Esophagus muscularis mucosa (tissue), 4 donors: ENCODE results near the gene OGFOD3. TPM values are rescaled to one million over a fixed set of nuclear protein-coding genes. Genes with fewer than 3 reads are reported as not detected.

Source experiments
- DNase-seq: peaks from one replicate; pipeline ENCODE4 v3.0.0-alpha.2; 2017; ENCODE audit errors: extremely low spot score
- H3K27ac ChIP-seq, 4 donors: fragments of 200-600 bp; sonication (generic); replicated peaks in 1 of 4; 1 replicate in 3 of 4; 2 replicates in 1 of 4; pipeline ENCODE4 v1.5.1; 2016 to 2019; ENCODE audit warnings: mild to moderate bottlenecking in 1 of 4
- H3K27me3 ChIP-seq, 4 donors: fragments of 200-600 bp; sonication (generic); one replicate each; pipeline versions ENCODE4 v1.5.1 to v1.6.0; 2016 to 2019
- H3K36me3 ChIP-seq, 4 donors: fragments of 200-600 bp; sonication (generic); one replicate each; pipeline ENCODE4 v1.5.1; 2016 to 2019
- H3K4me1 ChIP-seq, 4 donors: fragments of 200-600 bp; sonication (generic); one replicate each; pipeline ENCODE4 v1.5.1; 2016 to 2019
- H3K4me3 ChIP-seq, 4 donors: fragments of 200-600 bp; sonication (generic); 1 replicate in 2 of 4; 2 replicates in 2 of 4; pipeline ENCODE4 v1.5.1; 2016 to 2019; ENCODE audit warnings: mild to moderate bottlenecking in 4 of 4, moderate library complexity in 1 of 4
- H3K9me3 ChIP-seq, 4 donors: fragments of 200-600 bp; sonication (generic); 1 replicate in 3 of 4; 2 replicates in 1 of 4; pipeline ENCODE4 v1.5.1; 2016 to 2019
- EP300 ChIP-seq: sonication (generic); formaldehyde crosslinking; IDR thresholded peaks from one replicate; pipeline ENCODE4 v1.6.1; 2017; ENCODE audit warnings: antibody characterized with exemption
- POLR2A ChIP-seq: fragments of 450-650 bp; IDR thresholded peaks from one replicate; pipeline ENCODE4 v1.6.1; 2017; ENCODE audit warnings: antibody characterized with exemption, moderate library complexity, mild to moderate bottlenecking, low read depth
- POLR2AphosphoS5 ChIP-seq, 2 donors: sonication (generic); formaldehyde crosslinking; IDR thresholded peaks; one replicate each; pipeline ENCODE4 v1.6.1; 2017; ENCODE audit warnings: antibody characterized with exemption in 2 of 2
- WGBS: methylation state at CpG from one replicate; pipeline ENCODE4 v1.1.5; 2018; 5-methylcytosine and 5-hydroxymethylcytosine counted together
- intact Hi-C: fragments of 100-400 bp; cut with DNase I; formaldehyde crosslinking; loops from one replicate; pipeline ENCODE4 v1.15.1; 2023
- total RNA-seq, 4 donors: library from RNA; depleted of rRNA; stranded (reverse); fragments of >200 nt; gene quantifications; one replicate each; pipeline versions ENCODE4 v1.1.0 to v1.2.1, GENCODE V29; 2016
- TF ChIP-seq, protein P1 (sequence below), 3 experiments: fragments of 200-600 bp in 2 of 3; fragments of 450-650 bp in 1 of 3; sonication (generic) in 2 of 3; IDR thresholded peaks; one replicate each; pipeline ENCODE4 v1.5.1; 2017 to 2019; ENCODE audit warnings: antibody characterized with exemption in 3 of 3, mild to moderate bottlenecking in 2 of 3, moderate library complexity in 1 of 3

The OGFOD3 gene
- total RNA-seq, 4 donors from 2014 or later = 21.6 to 35.3 (median 28.5) TPM

- Histone ChIP-seq H3K36me3 (peaks cover 24 to 87% (median 50%) of the 10 kb centered on the region in 4 donors), H3K4me3 (no peak overlapping the region), H3K9me3 (no peaks in the 10 kb centered on the region), H3K27me3 (no peaks in the 10 kb centered on the region), H3K4me1 (peaks cover 0 to 5% (median 0%) of the 10 kb centered on the region in 4 donors), H3K27ac (no peak overlapping the region)
- DNase-seq = no peak
- TF ChIP-seq POLR2AphosphoS5 (IDR thresholded peaks at IDR 0.05) (no peak), POLR2A (no peak), EP300 (no peak)
- TF ChIP-seq, protein P1, sequence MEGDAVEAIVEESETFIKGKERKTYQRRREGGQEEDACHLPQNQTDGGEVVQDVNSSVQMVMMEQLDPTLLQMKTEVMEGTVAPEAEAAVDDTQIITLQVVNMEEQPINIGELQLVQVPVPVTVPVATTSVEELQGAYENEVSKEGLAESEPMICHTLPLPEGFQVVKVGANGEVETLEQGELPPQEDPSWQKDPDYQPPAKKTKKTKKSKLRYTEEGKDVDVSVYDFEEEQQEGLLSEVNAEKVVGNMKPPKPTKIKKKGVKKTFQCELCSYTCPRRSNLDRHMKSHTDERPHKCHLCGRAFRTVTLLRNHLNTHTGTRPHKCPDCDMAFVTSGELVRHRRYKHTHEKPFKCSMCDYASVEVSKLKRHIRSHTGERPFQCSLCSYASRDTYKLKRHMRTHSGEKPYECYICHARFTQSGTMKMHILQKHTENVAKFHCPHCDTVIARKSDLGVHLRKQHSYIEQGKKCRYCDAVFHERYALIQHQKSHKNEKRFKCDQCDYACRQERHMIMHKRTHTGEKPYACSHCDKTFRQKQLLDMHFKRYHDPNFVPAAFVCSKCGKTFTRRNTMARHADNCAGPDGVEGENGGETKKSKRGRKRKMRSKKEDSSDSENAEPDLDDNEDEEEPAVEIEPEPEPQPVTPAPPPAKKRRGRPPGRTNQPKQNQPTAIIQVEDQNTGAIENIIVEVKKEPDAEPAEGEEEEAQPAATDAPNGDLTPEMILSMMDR (IDR thresholded peaks at IDR 0.05) = no peak
- intact Hi-C loops = no loop called here
- WGBS = 89% methylated on average over 9 of the region's 14 CpGs
These were observed 12.2 kb downstream of the OGFOD3 start for GRCh38 chr17:82406131-82406671.

DNA sequence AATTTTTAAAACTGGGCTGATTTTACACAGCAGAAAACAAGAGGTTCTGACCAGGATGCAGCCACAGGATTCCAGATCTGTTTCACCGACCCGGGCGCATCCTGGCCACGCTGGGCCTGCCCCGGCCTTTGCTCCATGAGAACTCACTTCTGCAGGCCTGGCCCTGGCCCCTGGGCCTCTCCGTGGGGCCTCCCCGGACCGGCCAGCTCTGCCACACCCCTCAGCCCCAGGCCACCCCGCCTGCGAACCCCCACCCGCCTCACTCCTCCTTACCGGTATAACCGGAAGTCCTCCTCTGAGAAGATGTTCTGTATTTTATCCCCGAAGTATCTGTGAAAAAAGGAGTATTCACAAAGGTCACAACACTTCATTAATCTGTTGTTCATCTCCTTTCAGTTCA, 13.3 kb downstream of the OGFOD3 start:
- H3K9me3 ChIP-seq = no peaks in the 10 kb centered on the region
- H3K36me3 ChIP-seq = peaks cover 24 to 94% (median 52%) of the 10 kb centered on the region in 4 donors
- H3K4me1 ChIP-seq = peaks cover 1 to 7% (median 5%) of the 10 kb centered on the region in 4 donors
- no peak for DNase-seq
- no peak overlapping the region for H3K4me3 ChIP-seq
- intact Hi-C loops = no loop called here
- TF ChIP-seq, protein P1 (IDR thresholded peaks at IDR 0.05) = no peak
- TF ChIP-seq POLR2AphosphoS5 (IDR thresholded peaks at IDR 0.05) (no peak), POLR2A (no peak), EP300 (no peak)
- no peak overlapping the region for H3K27ac ChIP-seq
- WGBS = 93% methylated on average over 14 of the region's 14 CpGs
- no peaks in the 10 kb centered on the region for H3K27me3 ChIP-seq

DNA sequence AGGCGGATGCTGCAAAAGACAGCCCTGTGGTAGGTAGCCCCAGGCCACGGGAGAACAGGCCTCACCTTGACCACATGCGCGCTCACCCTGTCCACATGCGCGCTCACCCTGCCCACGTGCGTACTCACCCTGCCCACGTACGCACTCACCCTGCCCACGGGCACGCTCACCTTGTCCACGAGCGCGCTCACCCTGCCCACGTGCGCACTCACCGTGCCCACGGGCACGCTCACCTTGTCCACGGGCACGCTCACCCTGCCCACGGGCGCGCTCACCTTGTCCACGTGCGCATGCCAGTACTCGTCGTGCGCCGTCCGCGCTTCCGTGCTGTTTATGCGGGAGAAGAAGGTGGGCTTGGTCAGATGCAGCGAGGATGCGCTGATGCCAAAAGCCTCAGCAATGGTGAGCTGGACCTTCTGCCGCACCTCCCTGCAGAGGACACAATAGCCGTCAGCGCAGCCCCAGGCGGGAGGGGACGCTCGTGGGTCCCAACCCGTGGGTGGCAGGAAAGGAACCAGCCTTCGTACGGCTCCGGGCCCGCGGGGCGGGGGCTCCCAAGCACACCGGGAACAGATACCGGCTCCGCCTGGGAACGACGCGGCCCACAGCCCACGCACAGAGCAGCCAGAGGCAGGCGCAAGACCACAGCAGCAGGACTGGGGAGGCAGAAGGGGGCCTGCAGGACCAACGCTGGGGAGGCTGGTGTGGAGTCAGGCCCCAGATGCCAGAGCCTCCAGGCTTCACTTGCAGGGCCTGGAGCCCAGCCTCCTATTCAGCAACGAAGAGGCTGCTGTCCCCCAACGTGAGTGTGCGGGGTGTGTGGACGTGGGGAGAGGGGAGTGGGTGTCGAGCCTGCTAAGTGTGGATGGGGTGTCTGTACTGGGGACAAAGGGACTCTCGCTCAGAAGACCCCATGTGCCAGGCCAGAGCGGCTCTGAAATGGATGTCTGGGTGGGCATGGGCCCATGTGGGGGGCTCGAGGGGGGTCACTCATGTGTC, 14.4 kb downstream of the OGFOD3 start:
- H3K36me3 ChIP-seq = peaks cover 24 to 94% (median 51%) of the 10 kb centered on the region in 4 donors
- WGBS = 94% methylated on average over 67 of the region's 67 CpGs
- TF ChIP-seq EP300 (no peak), POLR2A (no peak), POLR2AphosphoS5 (IDR thresholded peaks at IDR 0.05) (no peak)
- TF ChIP-seq, protein P1 (IDR thresholded peaks at IDR 0.05) = no peak
- intact Hi-C loops = no loop called here
- H3K4me1 ChIP-seq = peaks cover 10 to 17% (median 13%) of the 10 kb centered on the region in 4 donors
- no peak overlapping the region for H3K27ac ChIP-seq
- no peaks in the 10 kb centered on the region for H3K9me3 ChIP-seq
- no peaks in the 10 kb centered on the region for H3K27me3 ChIP-seq
- no peak overlapping the region for H3K4me3 ChIP-seq
- no peak for DNase-seq

DNA sequence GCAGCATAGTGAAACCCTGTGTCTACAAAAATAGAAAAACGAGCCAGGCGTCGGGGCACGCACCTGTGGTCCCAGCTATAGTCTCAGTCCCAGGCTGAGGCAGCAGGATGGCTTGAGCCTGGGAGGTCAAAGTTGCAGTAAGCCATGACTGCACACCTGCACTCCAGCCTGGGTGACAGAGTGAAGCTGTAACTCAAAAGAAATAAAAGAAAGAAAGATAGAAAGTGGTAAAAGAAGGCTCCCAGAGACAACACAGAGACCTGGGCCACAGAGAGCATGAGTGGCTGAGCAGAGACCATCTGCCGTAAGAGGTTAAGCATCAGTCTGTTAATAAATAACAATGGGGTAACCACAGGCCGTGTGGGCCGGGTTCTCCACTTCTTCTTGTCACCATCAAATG, 15.5 kb downstream of the OGFOD3 start:
- whole genome bisulfite sequencing = 86% methylated on average over 7 of the region's 7 CpGs
- TF ChIP-seq POLR2AphosphoS5 (IDR thresholded peaks at IDR 0.05) (no peak), EP300 (no peak), POLR2A (no peak)
- TF ChIP-seq, protein P1 (IDR thresholded peaks at IDR 0.05) = no peak
- Histone ChIP-seq H3K27me3 (no peaks in the 10 kb centered on the region), H3K9me3 (no peaks in the 10 kb centered on the region), H3K4me1 (peaks cover 10 to 23% (median 17%) of the 10 kb centered on the region in 4 donors), H3K27ac (no peak overlapping the region), H3K36me3 (peaks cover 24 to 93% (median 46%) of the 10 kb centered on the region in 4 donors), H3K4me3 (no peak overlapping the region)
- DNase-seq = no peak
- intact Hi-C loops = no loop called here
